Gastroesophageal sphincter (tissue), 4 donors: ENCODE results near the gene EFNB2. TPM values are rescaled to one million over a fixed set of nuclear protein-coding genes. Genes with fewer than 3 reads are reported as not detected.

Source experiments
- ATAC-seq: fragments of 150-250 bp; one replicate; pipeline ENCODE4 v1.9.1; 2016; ENCODE audit warnings: mild to moderate bottlenecking, moderate library complexity
- H3K27ac ChIP-seq, 4 donors: fragments of 200-600 bp; sonication (generic) in 3 of 4; 1 replicate in 3 of 4; 2 replicates in 1 of 4; pipeline ENCODE4 v1.5.1; 2016 to 2019
- H3K27me3 ChIP-seq: fragments of 200-600 bp; sonication (generic); one replicate; pipeline ENCODE4 v1.5.1; 2019
- H3K36me3 ChIP-seq, 2 donors: fragments of 200-600 bp; sonication (generic); one replicate each; pipeline ENCODE4 v1.5.1; 2019; ENCODE audit warnings: control low read depth in 1 of 2
- H3K4me1 ChIP-seq, 3 donors: fragments of 200-600 bp; sonication (generic); 1 replicate in 2 of 3; 2 replicates in 1 of 3; pipeline ENCODE4 v1.5.1; 2016 to 2019; ENCODE audit warnings: control low read depth in 2 of 3
- H3K4me3 ChIP-seq, 2 donors: fragments of 200-600 bp; sonication (generic); one replicate each; pipeline ENCODE4 v1.5.1; 2019; ENCODE audit warnings: mild to moderate bottlenecking in 1 of 2, moderate library complexity in 1 of 2
- H3K9me3 ChIP-seq, 3 donors: fragments of 200-600 bp; sonication (generic); one replicate each; pipeline ENCODE4 v1.5.1; 2017 to 2019; ENCODE audit warnings: control low read depth in 2 of 3
- CTCF ChIP-seq, 4 experiments: fragments of 200-600 bp in 2 of 4; fragments of 450-650 bp in 2 of 4; sonication (generic) in 1 of 4; IDR thresholded peaks; one replicate each; pipeline ENCODE4 v1.5.1; 2017 to 2019; ENCODE audit warnings: antibody characterized with exemption in 4 of 4, mild to moderate bottlenecking in 2 of 4, moderate library complexity in 2 of 4
- EP300 ChIP-seq: sonication (generic); formaldehyde crosslinking; IDR thresholded peaks from one replicate; pipeline ENCODE4 v1.6.1; 2017; ENCODE audit warnings: antibody characterized with exemption, mild to moderate bottlenecking
- POLR2A ChIP-seq, 2 donors: fragments of 450-650 bp; IDR thresholded peaks; one replicate each; pipeline ENCODE4 v1.6.1; 2017; ENCODE audit warnings: antibody characterized with exemption in 2 of 2, mild to moderate bottlenecking in 2 of 2, moderate library complexity in 1 of 2
- POLR2AphosphoS5 ChIP-seq: sonication (generic); formaldehyde crosslinking; IDR thresholded peaks from one replicate; pipeline ENCODE4 v1.6.1; 2017; ENCODE audit warnings: antibody characterized with exemption
- WGBS, 2 donors: methylation state at CpG; one replicate each; pipeline ENCODE4 v1.1.5; 2018; ENCODE audit warnings: low coverage in 1 of 2; 5-methylcytosine and 5-hydroxymethylcytosine counted together
- total RNA-seq, 4 donors: library from RNA; depleted of rRNA; stranded (reverse); fragments of >200 nt; gene quantifications; one replicate each; pipeline ENCODE4 v1.1.0, GENCODE V29; 2016

The EFNB2 gene
- total RNA-seq, 4 donors from 2014 or later = 13.7 to 39.7 (median 20.5) TPM

DNA sequence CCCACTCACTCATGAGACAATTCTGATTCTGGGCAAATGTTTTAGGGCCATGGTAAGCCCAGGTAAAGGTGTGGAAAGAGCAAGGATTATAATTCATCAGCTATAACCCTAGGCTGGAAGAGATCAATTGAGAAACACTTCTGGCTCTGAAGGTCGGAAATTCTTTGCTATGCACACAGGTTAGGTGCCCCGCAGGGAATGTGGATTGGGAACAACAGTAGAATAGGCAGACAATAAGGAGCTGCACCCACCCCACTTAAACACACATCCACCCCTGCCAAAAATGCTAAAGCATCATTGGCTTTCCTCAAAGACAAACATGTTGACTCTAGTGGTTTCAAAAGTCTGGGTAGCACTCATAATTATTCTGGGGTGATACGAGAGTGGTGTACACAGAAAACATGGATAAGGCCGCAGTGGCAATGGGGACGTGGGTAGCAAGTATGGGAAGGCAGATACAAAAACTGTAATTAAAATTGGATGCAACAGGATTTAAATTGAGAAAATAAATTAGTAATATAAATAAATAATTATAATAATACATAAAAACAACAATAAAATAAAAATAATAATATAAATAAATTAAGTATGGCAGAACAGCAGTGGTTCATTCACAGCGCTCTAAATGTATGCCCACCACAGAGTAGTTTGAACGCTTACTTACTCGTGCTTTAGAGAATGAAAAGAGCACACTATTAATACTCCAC lies 8.6 kb downstream of the EFNB2 start:
- no peak overlapping the region for H3K27ac ChIP-seq
- no peak overlapping the region for H3K4me3 ChIP-seq
- no peak for ATAC-seq
- H3K9me3 ChIP-seq = no peaks in the 10 kb centered on the region
- no peaks in the 10 kb centered on the region for H3K36me3 ChIP-seq
- no peak for TF ChIP-seq POLR2A (IDR thresholded peaks at IDR 0.05)
- TF ChIP-seq CTCF (IDR thresholded peaks at IDR 0.05) = no peak
- TF ChIP-seq POLR2AphosphoS5 = no peak
- 93 to 97% methylated on average over 8 of the region's 8 CpGs for WGBS, 2 donors
- no peaks in the 10 kb centered on the region for H3K27me3 ChIP-seq
- H3K4me1 ChIP-seq = peaks cover 0 to 61% (median 0%) of the 10 kb centered on the region in 3 donors

DNA sequence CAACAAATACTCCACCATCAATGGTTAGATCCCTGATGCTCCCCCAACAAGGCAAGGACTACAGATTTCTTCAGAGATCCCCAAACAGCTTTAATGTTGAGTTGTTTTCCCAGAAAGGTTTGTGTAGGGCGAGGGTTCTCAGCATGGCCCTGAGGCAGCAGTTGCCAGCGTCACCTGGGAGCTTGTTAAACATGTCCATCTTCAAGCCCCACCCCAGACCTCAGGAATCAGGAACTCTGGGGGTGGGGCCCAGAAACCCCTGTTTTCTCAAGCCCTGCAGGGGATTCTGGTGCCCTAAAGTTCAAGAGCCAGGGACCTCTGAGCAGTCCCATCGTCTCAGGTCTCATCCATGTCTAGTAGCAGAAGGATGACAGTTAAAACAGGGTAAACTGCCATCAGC lies 9.6 kb downstream of the EFNB2 start:
- Histone ChIP-seq H3K4me3 (no peak overlapping the region), H3K4me1 (peaks cover 0 to 53% (median 0%) of the 10 kb centered on the region in 3 donors), H3K36me3 (no peaks in the 10 kb centered on the region), H3K27ac (no peak overlapping the region), H3K27me3 (no peaks in the 10 kb centered on the region), H3K9me3 (no peaks in the 10 kb centered on the region)
- TF ChIP-seq POLR2AphosphoS5 (no peak), POLR2A (IDR thresholded peaks at IDR 0.05) (no peak), EP300 (no peak), CTCF (IDR thresholded peaks at IDR 0.05) (no peak)
- no peak for ATAC-seq
- 71 to 83% methylated on average over 1 of the region's 3 CpGs for WGBS, 2 donors

DNA sequence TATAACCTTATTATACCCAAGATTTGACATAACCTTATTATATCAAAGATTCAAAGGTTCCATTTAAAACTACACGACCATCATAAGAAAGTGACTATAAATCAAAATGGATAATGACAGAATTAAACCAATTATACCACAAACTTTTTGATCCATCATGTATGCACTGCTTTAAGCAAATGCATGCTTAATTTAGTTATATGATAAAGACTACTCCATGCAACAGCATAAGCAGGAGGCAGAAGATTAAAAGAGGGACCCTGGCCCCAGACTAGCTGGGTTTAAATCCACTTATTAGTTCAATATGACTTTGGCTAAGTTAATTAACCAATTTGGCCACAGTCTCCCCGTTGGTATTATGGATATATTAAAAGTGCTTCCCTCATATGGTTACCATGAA lies 11.4 kb downstream of the EFNB2 start:
- no peaks in the 10 kb centered on the region for H3K9me3 ChIP-seq
- H3K4me3 ChIP-seq = no peak overlapping the region
- 73 to 77% methylated on average over 1 to 2 of the region's 2 CpGs for WGBS, 2 donors
- no peaks in the 10 kb centered on the region for H3K36me3 ChIP-seq
- H3K27ac ChIP-seq = no peak overlapping the region
- ATAC-seq = no peak
- no peak for TF ChIP-seq CTCF (IDR thresholded peaks at IDR 0.05)
- TF ChIP-seq POLR2AphosphoS5 = no peak
- no peak for TF ChIP-seq EP300
- no peak for TF ChIP-seq POLR2A (IDR thresholded peaks at IDR 0.05)
- H3K4me1 ChIP-seq = peaks cover 0 to 50% (median 0%) of the 10 kb centered on the region in 3 donors
- no peaks in the 10 kb centered on the region for H3K27me3 ChIP-seq

DNA sequence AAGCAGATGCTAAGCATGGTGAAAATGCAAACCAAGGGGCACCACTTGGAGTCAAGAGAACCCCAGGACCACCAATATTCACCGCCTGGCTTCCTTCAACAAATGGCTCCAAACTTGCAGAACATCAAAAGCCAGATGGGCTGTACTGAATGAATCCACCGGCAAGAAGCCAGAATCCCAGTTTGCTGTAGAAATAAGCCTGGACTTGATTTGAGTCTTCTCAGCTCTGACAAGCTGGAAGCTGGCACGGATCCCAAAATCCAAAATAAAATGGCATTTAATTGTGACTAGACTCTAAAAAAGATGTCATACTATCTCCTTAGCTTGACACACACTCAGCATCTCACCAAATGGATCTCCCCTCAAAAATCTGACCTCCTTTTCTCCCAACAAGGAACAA lies 11.9 kb downstream of the EFNB2 start:
- H3K36me3 ChIP-seq = no peaks in the 10 kb centered on the region
- H3K4me1 ChIP-seq = peaks cover 0 to 50% (median 0%) of the 10 kb centered on the region in 3 donors
- no peak overlapping the region for H3K27ac ChIP-seq
- TF ChIP-seq POLR2A (IDR thresholded peaks at IDR 0.05) (no peak), CTCF (IDR thresholded peaks at IDR 0.05) (no peak), POLR2AphosphoS5 (no peak), EP300 (no peak)
- no peak overlapping the region for H3K4me3 ChIP-seq
- no peak for ATAC-seq
- WGBS, 2 donors = 40 to 44% methylated on average over 2 to 3 of the region's 3 CpGs
- H3K27me3 ChIP-seq = no peaks in the 10 kb centered on the region
- no peaks in the 10 kb centered on the region for H3K9me3 ChIP-seq

DNA sequence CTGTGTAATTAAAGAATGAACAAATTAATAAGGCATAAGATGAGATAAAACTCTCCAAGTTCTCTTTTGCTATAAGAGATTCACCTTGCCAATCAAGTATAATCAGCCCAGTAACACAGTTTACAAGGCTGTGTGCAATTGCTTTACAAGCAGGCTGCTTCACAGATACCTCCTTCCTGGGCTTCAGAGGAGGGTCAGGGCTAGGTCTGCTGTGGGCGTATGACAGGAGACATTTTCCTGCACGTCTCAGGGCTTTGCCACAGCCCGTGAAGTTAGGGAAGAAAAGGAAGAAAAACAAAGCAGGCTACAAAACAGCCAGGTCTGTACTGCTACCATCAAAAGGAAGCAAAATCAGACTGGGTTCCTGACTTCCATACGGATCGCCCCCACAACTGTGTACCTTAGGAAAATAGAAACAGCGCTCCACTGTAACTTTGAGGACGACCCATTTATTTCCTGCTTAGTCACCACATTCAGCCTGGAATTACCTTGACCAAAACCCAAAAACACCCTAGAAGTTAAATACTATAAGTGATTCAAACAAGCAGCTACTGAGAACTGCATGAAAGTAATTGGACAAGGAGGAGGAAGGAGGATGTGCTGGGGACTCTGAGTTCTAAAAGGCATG lies 12.4 kb downstream of the EFNB2 start:
- no peaks in the 10 kb centered on the region for H3K27me3 ChIP-seq
- TF ChIP-seq CTCF (IDR thresholded peaks at IDR 0.05) (no peak), POLR2A (IDR thresholded peaks at IDR 0.05) (no peak), EP300 (no peak), POLR2AphosphoS5 (no peak)
- no peaks in the 10 kb centered on the region for H3K9me3 ChIP-seq
- H3K4me1 ChIP-seq = peaks cover 0 to 44% (median 0%) of the 10 kb centered on the region in 3 donors
- ATAC-seq = no peak
- H3K4me3 ChIP-seq = no peak overlapping the region
- WGBS, 2 donors = 67 to 70% methylated on average over 2 to 5 of the region's 7 CpGs
- no peak overlapping the region for H3K27ac ChIP-seq
- H3K36me3 ChIP-seq = no peaks in the 10 kb centered on the region
